ENCODE results near the gene GPI. TPM values are rescaled to one million over a fixed set of nuclear protein-coding genes. Genes with fewer than 3 reads are reported as not detected.

GPI gene
- total RNA-seq, 1 donor: 155 TPM

Other genes with a start within 250 kb of the GPI start
- 134 TPM for gene LSM14A, start 192.7 kb upstream of the GPI start, total RNA-seq
- gene GARRE1, start 110.6 kb upstream of the GPI start, total RNA-seq: 7.3 TPM
- gene PDCD2L, start 39.2 kb downstream of the GPI start, total RNA-seq: 16.2 TPM
- 53.3 TPM for gene UBA2, start 63.2 kb downstream of the GPI start, total RNA-seq
- under 0.01 TPM for gene WTIP, start 116.6 kb downstream of the GPI start, total RNA-seq